ENCODE data around the gene CNKSR3.

DNA sequence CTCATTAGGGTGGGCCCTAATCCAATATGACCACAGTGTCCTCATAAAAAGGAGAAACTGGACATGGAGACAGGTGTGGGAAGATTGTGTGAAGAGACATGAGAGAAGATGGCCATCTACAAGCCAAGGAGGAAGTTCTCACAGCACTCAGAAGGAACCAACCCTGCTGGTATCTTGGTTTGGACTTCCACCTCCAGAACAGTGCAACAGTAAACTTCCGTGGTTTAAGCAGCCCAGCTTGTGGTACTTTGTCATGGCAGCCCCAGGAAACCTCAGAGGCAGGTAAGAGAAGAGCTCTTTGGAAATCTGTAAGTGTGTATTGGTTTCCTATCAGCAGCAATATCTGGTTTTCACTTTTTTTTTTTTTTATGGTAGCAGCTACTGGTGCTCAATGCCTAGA, 16.5 kb upstream of the CNKSR3 start:
- TF ChIP-seq, protein P1, sequence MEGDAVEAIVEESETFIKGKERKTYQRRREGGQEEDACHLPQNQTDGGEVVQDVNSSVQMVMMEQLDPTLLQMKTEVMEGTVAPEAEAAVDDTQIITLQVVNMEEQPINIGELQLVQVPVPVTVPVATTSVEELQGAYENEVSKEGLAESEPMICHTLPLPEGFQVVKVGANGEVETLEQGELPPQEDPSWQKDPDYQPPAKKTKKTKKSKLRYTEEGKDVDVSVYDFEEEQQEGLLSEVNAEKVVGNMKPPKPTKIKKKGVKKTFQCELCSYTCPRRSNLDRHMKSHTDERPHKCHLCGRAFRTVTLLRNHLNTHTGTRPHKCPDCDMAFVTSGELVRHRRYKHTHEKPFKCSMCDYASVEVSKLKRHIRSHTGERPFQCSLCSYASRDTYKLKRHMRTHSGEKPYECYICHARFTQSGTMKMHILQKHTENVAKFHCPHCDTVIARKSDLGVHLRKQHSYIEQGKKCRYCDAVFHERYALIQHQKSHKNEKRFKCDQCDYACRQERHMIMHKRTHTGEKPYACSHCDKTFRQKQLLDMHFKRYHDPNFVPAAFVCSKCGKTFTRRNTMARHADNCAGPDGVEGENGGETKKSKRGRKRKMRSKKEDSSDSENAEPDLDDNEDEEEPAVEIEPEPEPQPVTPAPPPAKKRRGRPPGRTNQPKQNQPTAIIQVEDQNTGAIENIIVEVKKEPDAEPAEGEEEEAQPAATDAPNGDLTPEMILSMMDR (conservative IDR thresholded peaks at IDR 0.05; ENCODE audit: low read depth in 2 of 2) = no peak
- TF ChIP-seq POLR2AphosphoS5 (IDR thresholded peaks at IDR 0.05; ENCODE audit: low read depth) = no peak
- no peak for TF ChIP-seq REST (IDR thresholded peaks at IDR 0.05; ENCODE audit: unreplicated experiment)
- TF ChIP-seq EZH2 (IDR thresholded peaks at IDR 0.05; ENCODE audit: low read depth, unreplicated experiment) = no peak
- no peak for TF ChIP-seq CREB1 (CRISPR knock-in tag; IDR thresholded peaks at IDR 0.05; ENCODE audit: low read depth)
- no peak for TF ChIP-seq JUNB (IDR thresholded peaks at IDR 0.05; ENCODE audit: unreplicated experiment)
- TF ChIP-seq EZH2phosphoT487 (IDR thresholded peaks at IDR 0.05; ENCODE audit: unreplicated experiment) = no peak
- TF ChIP-seq ZNF462 (CRISPR knock-in tag; IDR thresholded peaks at IDR 0.05) = no peak
- no peak for TF ChIP-seq ZNF331 (CRISPR knock-in tag; IDR thresholded peaks at IDR 0.05; ENCODE audit: low read depth)
- TF ChIP-seq NANOG (IDR thresholded peaks at IDR 0.05; ENCODE audit: borderline replicate concordance) = no peak
- TF ChIP-seq, protein P2, sequence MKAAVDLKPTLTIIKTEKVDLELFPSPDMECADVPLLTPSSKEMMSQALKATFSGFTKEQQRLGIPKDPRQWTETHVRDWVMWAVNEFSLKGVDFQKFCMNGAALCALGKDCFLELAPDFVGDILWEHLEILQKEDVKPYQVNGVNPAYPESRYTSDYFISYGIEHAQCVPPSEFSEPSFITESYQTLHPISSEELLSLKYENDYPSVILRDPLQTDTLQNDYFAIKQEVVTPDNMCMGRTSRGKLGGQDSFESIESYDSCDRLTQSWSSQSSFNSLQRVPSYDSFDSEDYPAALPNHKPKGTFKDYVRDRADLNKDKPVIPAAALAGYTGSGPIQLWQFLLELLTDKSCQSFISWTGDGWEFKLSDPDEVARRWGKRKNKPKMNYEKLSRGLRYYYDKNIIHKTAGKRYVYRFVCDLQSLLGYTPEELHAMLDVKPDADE (IDR thresholded peaks at IDR 0.05) = no peak

All from GM23338 (cell line).